HepG2 (cell line): Measurements from ENCODE around the gene ATG7. TPM values are rescaled to one million over a fixed set of nuclear protein-coding genes. Genes with fewer than 3 reads are reported as not detected.

Experiments used
- ATAC-seq: fragments of 200-7000 bp; cut with Tn5 transposase; 3 replicates; pipeline ENCODE4 v1.9.1; 2020; ENCODE audit warnings: mild to moderate bottlenecking, moderate library complexity
- BruUV-seq: library from RNA; stranded (reverse); fragments of 400-500 nt; replicated peaks from 2 replicates; lab custom pipeline; 2021; lab: Mats Ljungman, UMichigan
- CTCF ChIA-PET: fragments of 300-600 bp; formaldehyde crosslinking; extraction: SDS; loops from one replicate; lab custom pipeline; 2021; ENCODE audit warnings: low total read pairs, inconsistent platforms, low intra/inter-chr PET ratio; lab: Yijun Ruan, JAX
- POLR2A ChIA-PET: fragments of 350-600 bp; sonication (Branson Sonifier 250); formaldehyde crosslinking; loops from one replicate; lab custom pipeline; 2020; ENCODE audit warnings: antibody characterized with exemption, inconsistent platforms; lab: Yijun Ruan, JAX
- DNase-seq: peaks from one replicate; pipeline ENCODE4 v3.0.0-alpha.2; 2015; ENCODE audit warnings: low spot score
- FAIRE-seq: peaks from 3 replicates; lab custom pipeline; 2011; peaks lifted over from hg19 to GRCh38; lab: Jason Lieb, UNC
- H2AFZ ChIP-seq: one replicate; pipeline ENCODE4 v1.6.1; 2011; ENCODE audit warnings: low read length, inconsistent platforms
- H3K27ac ChIP-seq: fragments of 300-600 bp; 3 replicates; pipeline ENCODE4 v1.8.0; 2011; ENCODE audit warnings: mixed run types, mild to moderate bottlenecking, mixed read lengths, low read length, inconsistent platforms; ENCODE audit not compliant: insufficient read depth; ENCODE audit errors: extremely low read length
- H3K27me3 ChIP-seq, 2 experiments: fragments of 200-600 bp in 1 of 2; 2 replicates in 1 of 2; 3 replicates in 1 of 2; pipeline versions ENCODE4 v1.6.0 to v1.8.0; 2011; ENCODE audit warnings: low read length in 2 of 2, mild to moderate bottlenecking in 2 of 2, moderate library complexity in 2 of 2, inconsistent platforms in 1 of 2; ENCODE audit not compliant: insufficient read depth in 2 of 2, control insufficient read depth in 1 of 2
- H3K36me3 ChIP-seq, 2 experiments: fragments of 200-600 bp in 1 of 2; replicated peaks in 1 of 2; 2 replicates in 1 of 2; 3 replicates in 1 of 2; pipeline versions ENCODE4 v1.5.1 to v1.8.0; 2011; ENCODE audit warnings: low read length in 2 of 2, inconsistent platforms in 1 of 2; ENCODE audit not compliant: insufficient read depth in 2 of 2, control insufficient read depth in 1 of 2
- H3K4me1 ChIP-seq: 2 replicates; pipeline ENCODE4 v1.5.1; 2012; ENCODE audit warnings: low read length, inconsistent platforms; ENCODE audit not compliant: insufficient read depth
- H3K4me2 ChIP-seq: 2 replicates; pipeline ENCODE4 v1.6.0; 2011; ENCODE audit warnings: low read depth, low read length, inconsistent platforms
- H3K4me3 ChIP-seq, 3 experiments: fragments of 200-600 bp in 1 of 3; sonication (generic), shearing (Covaris generic) in 1 of 3; replicated peaks in 1 of 3; 2 replicates each; pipeline ENCODE4 v1.5.1; 2011 to 2016; ENCODE audit warnings: low read length in 3 of 3, inconsistent platforms in 2 of 3, low read depth in 2 of 3, mild to moderate bottlenecking in 2 of 3, control low read depth in 1 of 3, mixed read lengths in 1 of 3; ENCODE audit not compliant: insufficient read depth in 1 of 3
- H3K79me2 ChIP-seq: one replicate; pipeline ENCODE4 v1.6.1; 2011; ENCODE audit warnings: low read length, inconsistent platforms; ENCODE audit not compliant: insufficient read depth
- H3K9ac ChIP-seq: 2 replicates; pipeline ENCODE4 v1.6.0; 2011; ENCODE audit warnings: mild to moderate bottlenecking, low read depth, low read length, inconsistent platforms; ENCODE audit not compliant: insufficient read depth
- H3K9me3 ChIP-seq: 2 replicates; pipeline ENCODE4 v1.5.1; 2012; ENCODE audit warnings: mild to moderate bottlenecking, low read length
- H4K20me1 ChIP-seq: 2 replicates; pipeline ENCODE4 v1.6.0; 2011; ENCODE audit warnings: inconsistent platforms, mild to moderate bottlenecking, low read length, moderate library complexity; ENCODE audit not compliant: insufficient read depth
- FOXC1 ChIP-seq: sonication (generic); formaldehyde crosslinking; IDR thresholded peaks from 2 replicates; pipeline ENCODE4 v1.8.0; 2022; ENCODE audit warnings: mild to moderate bottlenecking, missing genetic modification reagents, borderline replicate concordance
- JDP2 ChIP-seq: sonication (generic); formaldehyde crosslinking; IDR thresholded peaks from 2 replicates; pipeline ENCODE4 v1.8.1; 2022; ENCODE audit warnings: missing genetic modification reagents, borderline replicate concordance
- NFE2L1 ChIP-seq: sonication (generic); formaldehyde crosslinking; IDR thresholded peaks from 2 replicates; pipeline ENCODE4 v1.4.0; 2020; ENCODE audit warnings: missing genetic modification reagents, mild to moderate bottlenecking, borderline replicate concordance
- NFIC ChIP-seq: IDR thresholded peaks from 2 replicates; pipeline ENCODE4 v1.6.1; 2012; ENCODE audit warnings: mild to moderate bottlenecking, low read length, inconsistent platforms
- RFX3 ChIP-seq: IDR thresholded peaks from 2 replicates; pipeline ENCODE4 v1.6.1; 2016; ENCODE audit warnings: missing biosample characterization, missing genetic modification reagents
- RNF219 ChIP-seq: sonication (generic); formaldehyde crosslinking; IDR thresholded peaks from 2 replicates; pipeline ENCODE4 v1.5.0; 2020; ENCODE audit warnings: mild to moderate bottlenecking, missing genetic modification reagents
- ZEB1 ChIP-seq: IDR thresholded peaks from 2 replicates; pipeline ENCODE4 v1.6.1; 2012; ENCODE audit warnings: mild to moderate bottlenecking, low read depth, inconsistent platforms; ENCODE audit not compliant: insufficient replicate concordance
- ZNF224 ChIP-seq: sonication (generic); formaldehyde crosslinking; IDR thresholded peaks from 2 replicates; pipeline ENCODE4 v1.5.0; 2020; ENCODE audit warnings: mild to moderate bottlenecking, missing genetic modification reagents
- ZNF253 ChIP-seq: sonication (generic); formaldehyde crosslinking; IDR thresholded peaks from 2 replicates; pipeline ENCODE4 v1.8.0; 2022; ENCODE audit warnings: mild to moderate bottlenecking, missing genetic modification reagents, borderline replicate concordance
- ZNF343 ChIP-seq: sonication (generic); formaldehyde crosslinking; IDR thresholded peaks from 2 replicates; pipeline ENCODE4 v1.4.0; 2020; ENCODE audit warnings: mild to moderate bottlenecking, missing genetic modification reagents
- ZNF543 ChIP-seq: sonication (generic); formaldehyde crosslinking; IDR thresholded peaks from 2 replicates; pipeline ENCODE4 v1.4.0; 2020; ENCODE audit warnings: mild to moderate bottlenecking, missing genetic modification reagents
- WGBS: methylation state at CpG from one replicate; pipeline ENCODE4 v1.1.6; 2017; ENCODE audit warnings: low lambda C conversion rate; 5-methylcytosine and 5-hydroxymethylcytosine counted together
- in situ Hi-C: cut with HindIII; loops from 2 replicates; pipeline ENCODE4 v1.10.0; 2017; ENCODE audit warnings: low pct_unique_long_range_greater_than_20kb; ENCODE audit not compliant: extremely low pct_ligation_motif_present
- intact Hi-C: fragments of 100-400 bp; cut with micrococcal nuclease; formaldehyde crosslinking; loops from one replicate; pipeline ENCODE4 v1.10.0; 2022; ENCODE audit not compliant: unreplicated experiment
- polyA plus RNA-seq, 8 experiments: library from polyadenylated mRNA; depleted of rRNA in 3 of 8; stranded (reverse) in 7 of 8; unstranded in 1 of 8; fragments of >200 nt; fragmentation: Illumina TruSeq in 4 of 8; extraction: Trizol in 4 of 8; gene quantifications; 2 replicates each; pipeline versions ENCODE4 v1.2.1 to v1.2.3, GENCODE V29; 2011 to 2016; ENCODE audit warnings: low read depth in 4 of 8, missing spikeins in 1 of 8, mixed read lengths in 1 of 8; ENCODE audit not compliant: insufficient read depth in 1 of 8
- total RNA-seq, 5 experiments: library from RNA; depleted of rRNA; stranded (reverse); fragments of >200 nt; fragmentation: Illumina TruSeq; extraction: Trizol; gene quantifications; 2 replicates each; pipeline ENCODE4 v1.2.3, GENCODE V29; 2016; ENCODE audit warnings: low read depth in 1 of 5
- TF ChIP-seq, protein P1 (sequence below): sonication (generic); formaldehyde crosslinking; IDR thresholded peaks from 2 replicates; pipeline ENCODE4 v1.5.0; 2020; ENCODE audit warnings: missing genetic modification reagents

The ATG7 gene
- total and polyA plus RNA-seq, 2 of the 13 experiments (the other 11 are each of a cell fraction or from before 2014, with no cell fraction given), result 7.8 to 22.1 TPM

DNA sequence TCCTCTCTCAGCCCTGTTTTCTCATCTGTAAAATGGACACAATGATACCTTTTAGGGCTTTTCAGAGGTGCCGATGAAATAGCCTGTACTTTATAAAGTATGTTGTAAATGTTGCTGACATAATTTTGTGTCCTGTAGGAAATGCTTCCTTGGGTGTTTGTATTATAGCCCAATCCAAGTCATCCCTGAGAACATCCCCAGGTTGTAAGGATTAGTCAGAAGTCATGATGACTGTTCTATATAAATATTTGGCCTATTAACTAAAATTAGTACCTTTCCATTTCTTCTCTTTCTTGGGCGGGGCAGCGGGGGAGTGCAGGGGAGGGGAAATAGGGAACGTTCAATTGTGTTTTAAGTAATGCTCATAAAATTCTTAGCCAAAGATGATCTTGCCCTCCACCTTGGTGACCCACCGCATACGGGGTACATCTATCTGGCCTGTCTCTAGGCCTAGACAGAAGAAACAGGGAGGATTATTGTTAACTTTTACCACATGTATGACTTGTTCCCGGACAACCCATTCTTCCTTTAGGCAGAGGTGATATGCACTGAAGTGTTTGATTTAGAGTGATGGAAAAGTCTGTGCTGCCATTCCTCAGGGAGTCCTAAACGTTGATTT is 250.9 kb downstream of the ATG7 start:
- Histone ChIP-seq H3K4me1 (peaks cover 7% of the 10 kb centered on the region), H3K9me3 (no peaks in the 10 kb centered on the region), H3K4me2 (no peak overlapping the region), H3K79me2 (no peaks in the 10 kb centered on the region), H3K27me3 (no peaks in the 10 kb centered on the region), H4K20me1 (no peaks in the 10 kb centered on the region), H3K4me3 (no peak overlapping the region), H2AFZ (no peak overlapping the region), H3K36me3 (no peaks in the 10 kb centered on the region), H3K9ac (no peak overlapping the region), H3K27ac (no peak overlapping the region)
- FAIRE-seq (no peak), DNase-seq (no peak), ATAC-seq (no peak)
- WGBS, result 88% methylated on average over 8 of the region's 8 CpGs
- CTCF ChIA-PET, result no interaction called here
- intact Hi-C loops (no loop called here), in situ Hi-C loops (no loop called here)
- no peak for TF ChIP-seq ZNF224 (CRISPR knock-in tag)
- no TSS peak for BruUV-seq
- POLR2A ChIA-PET, result no interaction called here

GRCh38 chr3:11523572-11524101 is 251.4 kb downstream of the ATG7 start:
- Histone ChIP-seq H3K79me2 (no peaks in the 10 kb centered on the region), H3K4me1 (peaks cover 1% of the 10 kb centered on the region), H3K27me3 (no peaks in the 10 kb centered on the region), H4K20me1 (no peaks in the 10 kb centered on the region), H3K4me2 (no peak overlapping the region), H3K36me3 (no peaks in the 10 kb centered on the region), H3K4me3 (no peak overlapping the region), H3K27ac (no peak overlapping the region), H3K9me3 (no peaks in the 10 kb centered on the region), H3K9ac (no peak overlapping the region), H2AFZ (no peak overlapping the region)
- in situ Hi-C loops, result no loop called here
- 96% methylated on average over 7 of the region's 7 CpGs for WGBS
- no peak for FAIRE-seq
- no peak for TF ChIP-seq NFIC
- no peak for TF ChIP-seq RNF219 (CRISPR knock-in tag)
- no peak for TF ChIP-seq ZNF253 (CRISPR knock-in tag)
- no peak for TF ChIP-seq JDP2 (CRISPR knock-in tag)
- no peak for TF ChIP-seq ZEB1
- no peak for TF ChIP-seq ZNF543 (CRISPR knock-in tag)
- no peak for TF ChIP-seq ZNF343 (CRISPR knock-in tag)
- no peak for TF ChIP-seq RFX3 (CRISPR knock-in tag)
- no peak for TF ChIP-seq NFE2L1
- TF ChIP-seq FOXC1 (CRISPR knock-in tag), result no peak
- TF ChIP-seq, protein P1, sequence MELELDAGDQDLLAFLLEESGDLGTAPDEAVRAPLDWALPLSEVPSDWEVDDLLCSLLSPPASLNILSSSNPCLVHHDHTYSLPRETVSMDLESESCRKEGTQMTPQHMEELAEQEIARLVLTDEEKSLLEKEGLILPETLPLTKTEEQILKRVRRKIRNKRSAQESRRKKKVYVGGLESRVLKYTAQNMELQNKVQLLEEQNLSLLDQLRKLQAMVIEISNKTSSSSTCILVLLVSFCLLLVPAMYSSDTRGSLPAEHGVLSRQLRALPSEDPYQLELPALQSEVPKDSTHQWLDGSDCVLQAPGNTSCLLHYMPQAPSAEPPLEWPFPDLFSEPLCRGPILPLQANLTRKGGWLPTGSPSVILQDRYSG (CRISPR knock-in tag), result no peak
- intact Hi-C loops, result no loop called here
- ChIA-PET CTCF (no interaction called here), POLR2A (no interaction called here)
- ATAC-seq, result no peak
- no peak for DNase-seq
- BruUV-seq, result no TSS peak
